ENCODE results near the gene B4GALNT4. TPM values are rescaled to one million over a fixed set of nuclear protein-coding genes. Genes with fewer than 3 reads are reported as not detected.

The B4GALNT4 gene
- total and polyA plus RNA-seq, 2 of the 4 experiments (the other 2 are of a cell fraction): 5.2 to 38.6 TPM

GRCh38 chr11:420054-420910, 51.0 kb downstream of the B4GALNT4 start:
- POLR2A ChIA-PET (ENCODE audit: unreplicated experiment): no interaction called here
- H2BK5ac ChIP-seq (ENCODE audit: low read depth, low read length, poor library complexity, severe bottlenecking): no peak overlapping the region
- CTCF ChIA-PET: no interaction called here
- H3K18ac ChIP-seq (ENCODE audit: low read depth, low read length): no peak overlapping the region
- no peak overlapping the region for H2BK120ac ChIP-seq (ENCODE audit: low read depth, low read length)
- no peak overlapping the region for H3K9ac ChIP-seq (ENCODE audit: low read depth, low read length)
- DNase-seq (no peak), ATAC-seq (ENCODE audit: low read depth) (no peak)
- H3K4me3 ChIP-seq (ENCODE audit: insufficient read depth, low read depth, low read length): no peak overlapping the region
- no peak overlapping the region for H2AK5ac ChIP-seq (ENCODE audit: low read depth, low read length)
- no peaks in the 10 kb centered on the region for H4K20me1 ChIP-seq (ENCODE audit: insufficient read depth, low read length)
- no peak overlapping the region for H2AFZ ChIP-seq (replicated peaks; ENCODE audit: low read length, poor library complexity)
- no peak overlapping the region for H3K14ac ChIP-seq (replicated peaks; ENCODE audit: low read depth, low read length)
- no peak overlapping the region for H3K4me2 ChIP-seq (ENCODE audit: low read depth, low read length)
- TF ChIP-seq CEBPB (IDR thresholded peaks at IDR 0.05; ENCODE audit: low read depth, low read length) (no peak), BHLHE40 (IDR thresholded peaks at IDR 0.05; ENCODE audit: low read depth, low read length) (no peak)
- no peak overlapping the region for H4K5ac ChIP-seq (ENCODE audit: low read depth, low read length)
- dilution Hi-C loops (cut with HindIII; ENCODE audit: low sequenced_read_pairs, unreplicated experiment) (no loop called here), in situ Hi-C loops (cut with MboI; ENCODE audit: low sequenced_read_pairs) (no loop called here), intact Hi-C loops (cut with micrococcal nuclease) (no loop called here)
- H4K91ac ChIP-seq (ENCODE audit: insufficient read depth, low read depth, low read length): no peak overlapping the region
- no TSS peak for BruUV-seq (replicated peaks)
- no peaks in the 10 kb centered on the region for H3K9me3 ChIP-seq (ENCODE audit: control insufficient read depth, insufficient read depth, low read length)
- no peaks in the 10 kb centered on the region for H3K9me1 ChIP-seq (ENCODE audit: insufficient read depth, low read length)
- no peak overlapping the region for H4K8ac ChIP-seq (ENCODE audit: low read depth in 2 of 2, low read length in 2 of 2)
- no peak overlapping the region for H3K23ac ChIP-seq (ENCODE audit: low read depth, low read length)
- 48% methylated on average over 40 of the region's 71 CpGs; no CpG with 5 or more reads in 1 of the 2 experiments for WGBS, 2 experiments (ENCODE audit: extremely low coverage in 2 of 2, insufficient read length in 1 of 2)
- no peak overlapping the region for H3K56ac ChIP-seq (ENCODE audit: extremely low read depth, insufficient read depth, low read length)
- no peaks in the 10 kb centered on the region for H3K79me1 ChIP-seq (ENCODE audit: low read depth in 1 of 2, low read length in 2 of 2)
- no peak overlapping the region for H2BK15ac ChIP-seq (ENCODE audit: low read depth, low read length)
- no peaks in the 10 kb centered on the region for H3K36me3 ChIP-seq (ENCODE audit: control insufficient read depth, insufficient read depth, low read length)
- H3K4me1 ChIP-seq (ENCODE audit: control insufficient read depth, insufficient read depth, low read length): peaks cover 8% of the 10 kb centered on the region; the same call in 1 of the 2 replicates
- no peak overlapping the region for H2BK20ac ChIP-seq (ENCODE audit: low read depth, low read length)
- peak overlapping the region; percentile 63 for H2AK9ac ChIP-seq (replicated peaks; ENCODE audit: low read depth, low read length, poor library complexity)
- no peak overlapping the region for H3K27ac ChIP-seq (ENCODE audit: insufficient read depth, low read length)
- peaks cover 45% of the 10 kb centered on the region for H3K27me3 ChIP-seq (ENCODE audit: control insufficient read depth, insufficient read depth, low read length)
- H3K4ac ChIP-seq (ENCODE audit: low read depth, low read length): no peak overlapping the region
